Activated B cell treated with CpG ODN at 0.5 μM for 24 hours (primary cell): Measurements from ENCODE around the gene ATXN2L. TPM values are rescaled to one million over a fixed set of nuclear protein-coding genes. Genes with fewer than 3 reads are reported as not detected.

Experiments
- ATAC-seq: fragments of 200-7000 bp; cut with Tn5 transposase; one replicate; pipeline ENCODE4 v1.10.0; 2021; ENCODE audit warnings: low read depth, mild to moderate bottlenecking, moderate library complexity
- CTCF ChIA-PET: fragments of 350-600 bp; sonication (Branson Sonifier 250); formaldehyde crosslinking; loops from one replicate; lab custom pipeline; 2021; ENCODE audit warnings: antibody characterized with exemption; lab: Charles Lee
- POLR2A ChIA-PET: fragments of 350-600 bp; sonication (Branson Sonifier 250); formaldehyde crosslinking; loops from one replicate; lab custom pipeline; 2021; ENCODE audit warnings: antibody characterized with exemption; lab: Charles Lee
- DNase-seq: peaks from one replicate; pipeline ENCODE4 v3.0.0; 2022
- H3K27ac Mint-ChIP-seq: one replicate; pipeline ENCODE4 v1.8.0; 2020; ENCODE audit warnings: mixed read lengths
- H3K27me3 Mint-ChIP-seq: one replicate; pipeline ENCODE4 v1.8.0; 2021; ENCODE audit warnings: mixed read lengths
- H3K36me3 Mint-ChIP-seq: one replicate; pipeline ENCODE4 v1.8.0; 2021; ENCODE audit warnings: low read depth, mixed read lengths
- H3K4me1 Mint-ChIP-seq: one replicate; pipeline ENCODE4 v1.8.0; 2021; ENCODE audit warnings: mixed read lengths
- H3K4me3 Mint-ChIP-seq: one replicate; pipeline ENCODE4 v1.8.0; 2020; ENCODE audit warnings: mild to moderate bottlenecking, mixed read lengths
- H3K9me3 Mint-ChIP-seq: one replicate; pipeline ENCODE4 v1.8.0; 2020; ENCODE audit warnings: mixed read lengths
- CTCF ChIP-seq: fragments of 200-600 bp; IDR thresholded peaks from one replicate; pipeline ENCODE4 v1.8.0; 2022; ENCODE audit warnings: antibody characterized with exemption, mild to moderate bottlenecking
- intact Hi-C: fragments of 100-400 bp; cut with micrococcal nuclease; formaldehyde crosslinking; loops from one replicate; pipeline ENCODE4 v1.15.1; 2024
- total RNA-seq: library from RNA; stranded (reverse); gene quantifications from 2 replicates; pipeline ENCODE4 v1.2.3, GENCODE V29; 2022

Gene ATXN2L
- total RNA-seq, 1 donor from 2014 or later = 335 TPM

- ChIA-PET CTCF (no interaction called here), POLR2A (interaction anchor here (0.7 to 1.1 kb wide), 6 partner anchors 12 to 134 kb away, joined by 3 to 7 read pairs (median 6); partner anchors contain the start of genes ATXN2L and CD19)
- Mint-ChIP-seq H3K4me3 (no peak overlapping the region), H3K9me3 (no peaks in the 10 kb centered on the region), H3K4me1 (peaks cover 6% of the 10 kb centered on the region), H3K27ac (no peak overlapping the region), H3K27me3 (no peaks in the 10 kb centered on the region), H3K36me3 (peaks cover 80% of the 10 kb centered on the region)
- ATAC-seq (no peak), DNase-seq (no peak)
- no peak for TF ChIP-seq CTCF
- intact Hi-C loops = no loop called here
Measured at GRCh38 chr16:28839004-28839639, 16.3 kb downstream of the ATXN2L start.

- intact Hi-C loops = no loop called here
- Mint-ChIP-seq H3K9me3 (no peaks in the 10 kb centered on the region), H3K4me1 (peaks cover 10% of the 10 kb centered on the region), H3K36me3 (peaks cover 81% of the 10 kb centered on the region), H3K4me3 (no peak overlapping the region), H3K27me3 (no peaks in the 10 kb centered on the region), H3K27ac (no peak overlapping the region)
- ATAC-seq = no peak
- TF ChIP-seq CTCF = no peak
- ChIA-PET POLR2A (interaction anchor here (0.7 to 0.9 kb wide), 5 partner anchors 12 to 134 kb away, joined by 3 to 12 read pairs (median 6); partner anchors contain the start of gene CD19), CTCF (no interaction called here)
- no peak for DNase-seq
Measured at GRCh38 chr16:28839899-28840298, 17.1 kb downstream of the ATXN2L start.

- Mint-ChIP-seq H3K4me3 (no peak overlapping the region), H3K27me3 (no peaks in the 10 kb centered on the region), H3K4me1 (peaks cover 31% of the 10 kb centered on the region), H3K9me3 (no peaks in the 10 kb centered on the region), H3K36me3 (peaks cover 71% of the 10 kb centered on the region), H3K27ac (no peak overlapping the region)
- ChIA-PET CTCF (interaction anchor here (1.1 kb wide), 1 partner anchor 102 kb away, joined by 3 read pairs; no protein-coding TSS in a partner anchor), POLR2A (interaction anchor here (0.5 to 1.7 kb wide), 6 partner anchors 8 to 82 kb away, joined by 3 to 8 read pairs (median 3); partner anchors contain the start of genes ATXN2L and SH2B1)
- DNase-seq = no peak
- no peak for TF ChIP-seq CTCF
- no peak for ATAC-seq
- intact Hi-C loops = no loop called here
Measured at GRCh38 chr16:28842696-28843095, 19.9 kb downstream of the ATXN2L start.

GRCh38 chr16:28843766-28844165, 21.0 kb downstream of the ATXN2L start:
- H3K9me3 Mint-ChIP-seq = no peaks in the 10 kb centered on the region

More at GRCh38 chr16:28843766-28844165, 21.0 kb downstream of the ATXN2L start:
- Mint-ChIP-seq H3K4me1 (peaks cover 28% of the 10 kb centered on the region), H3K36me3 (peaks cover 61% of the 10 kb centered on the region), H3K4me3 (peak overlapping the region; percentile 19), H3K27me3 (no peaks in the 10 kb centered on the region), H3K27ac (no peak overlapping the region)
- POLR2A ChIA-PET = interaction anchor here (5.3 to 6.6 kb wide), 2 partner anchors 20 to 80 kb away, joined by 31 to 113 read pairs; partner anchors contain the start of genes RABEP2 and SH2B1
- CTCF ChIA-PET = no interaction called here
- no peak for DNase-seq
- intact Hi-C loops = no loop called here
- ATAC-seq = no peak
- TF ChIP-seq CTCF = no peak
